Stimulated activated CD4-positive, alpha-beta T cell treated with anti-CD3 and anti-CD28 coated beads, Interleukin-1b, Interleukin-23, amount 100 ng/mL, for 24 hours (primary cell): Measurements from ENCODE around the gene PRKCE.

Experiments
- DNase-seq, 4 experiments: peaks; one replicate each; pipeline ENCODE4 v3.0.0-alpha.2; 2020; ENCODE audit warnings: low read depth in 4 of 4, low spot score in 1 of 4

Gene PRKCE

DNA sequence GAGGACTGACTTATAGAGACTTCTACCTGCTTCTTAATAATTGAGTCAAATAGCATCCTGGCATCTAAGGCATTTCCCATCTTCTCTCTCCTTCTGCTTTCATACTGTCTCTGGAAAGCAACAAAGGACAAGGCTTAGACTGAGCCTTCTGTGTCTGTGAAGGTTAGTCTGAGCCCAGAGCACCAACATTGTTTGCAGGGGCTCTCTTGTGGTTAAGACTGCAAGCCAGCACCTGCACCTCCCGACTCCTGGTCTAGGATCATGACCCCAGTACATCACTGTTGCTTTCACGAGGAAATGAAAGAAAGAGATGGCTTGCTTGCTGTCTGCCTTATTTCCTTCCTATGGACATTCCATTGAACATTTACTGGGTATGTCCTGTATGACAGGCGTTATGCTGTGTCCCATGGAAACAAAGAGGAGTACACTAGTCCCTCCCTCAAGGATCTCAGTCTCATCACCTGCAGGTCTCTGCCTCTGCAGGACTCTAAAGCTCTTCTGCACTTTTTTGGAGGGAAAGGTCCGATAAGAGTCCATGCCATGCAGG is 330.0 kb downstream of the PRKCE start:
- DNase-seq: no peak

DNA sequence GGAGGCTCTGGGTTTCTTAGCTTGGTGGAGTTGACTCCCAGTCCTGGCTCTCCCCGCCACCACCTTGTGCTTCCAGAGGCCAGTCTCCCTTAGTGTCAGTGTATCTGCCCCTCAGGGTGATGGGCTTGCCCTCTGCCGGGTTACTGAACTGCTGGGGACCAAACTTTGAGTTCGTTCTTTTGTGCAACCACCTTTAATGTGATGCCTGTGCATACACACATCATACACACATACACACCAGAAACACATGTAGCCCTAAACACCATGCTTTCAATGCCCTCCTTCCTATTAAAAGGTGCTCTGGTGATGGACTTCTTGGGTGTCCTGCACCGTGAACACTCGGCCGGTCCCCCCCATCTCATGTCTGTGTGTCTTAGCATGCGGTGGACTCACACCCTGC is 330.6 kb downstream of the PRKCE start:
- no peak for DNase-seq

DNA sequence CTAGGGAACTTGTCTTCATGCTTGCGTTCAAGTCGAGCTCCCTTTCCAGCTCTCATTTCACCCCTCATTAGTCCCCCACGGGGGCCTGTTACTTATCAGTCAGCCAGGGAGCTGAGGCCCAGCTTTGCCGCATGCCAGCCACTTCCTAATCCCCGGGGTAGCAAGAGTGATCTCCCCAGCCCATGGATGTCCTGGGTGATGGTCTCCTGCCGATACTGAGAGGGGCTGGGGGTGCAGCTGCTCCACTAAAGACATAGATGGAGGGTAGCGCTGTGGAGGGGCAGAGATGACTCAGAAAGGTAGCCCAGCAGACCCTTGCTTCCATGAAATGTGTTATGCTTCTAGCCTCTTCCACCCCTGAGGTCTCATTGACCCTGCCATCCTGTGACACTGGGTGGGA is 331.7 kb downstream of the PRKCE start:
- DNase-seq: no peak

DNA sequence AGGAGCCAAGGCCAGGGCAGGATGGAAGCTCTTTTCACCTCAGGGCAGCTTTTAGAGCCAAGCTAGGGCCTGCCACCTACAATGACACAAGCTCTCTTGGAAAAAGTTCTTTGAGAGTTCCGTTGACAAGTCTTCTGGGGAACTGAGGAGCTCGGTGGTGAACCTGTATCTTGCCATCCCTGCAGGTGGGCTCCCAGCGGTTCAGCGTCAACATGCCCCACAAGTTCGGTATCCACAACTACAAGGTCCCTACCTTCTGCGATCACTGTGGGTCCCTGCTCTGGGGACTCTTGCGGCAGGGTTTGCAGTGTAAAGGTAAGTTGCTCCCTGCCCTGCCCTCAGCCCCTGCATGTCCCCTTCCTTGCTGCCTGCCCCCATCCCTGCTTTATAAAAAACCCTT is 332.9 kb downstream of the PRKCE start:
- DNase-seq: no peak

DNA sequence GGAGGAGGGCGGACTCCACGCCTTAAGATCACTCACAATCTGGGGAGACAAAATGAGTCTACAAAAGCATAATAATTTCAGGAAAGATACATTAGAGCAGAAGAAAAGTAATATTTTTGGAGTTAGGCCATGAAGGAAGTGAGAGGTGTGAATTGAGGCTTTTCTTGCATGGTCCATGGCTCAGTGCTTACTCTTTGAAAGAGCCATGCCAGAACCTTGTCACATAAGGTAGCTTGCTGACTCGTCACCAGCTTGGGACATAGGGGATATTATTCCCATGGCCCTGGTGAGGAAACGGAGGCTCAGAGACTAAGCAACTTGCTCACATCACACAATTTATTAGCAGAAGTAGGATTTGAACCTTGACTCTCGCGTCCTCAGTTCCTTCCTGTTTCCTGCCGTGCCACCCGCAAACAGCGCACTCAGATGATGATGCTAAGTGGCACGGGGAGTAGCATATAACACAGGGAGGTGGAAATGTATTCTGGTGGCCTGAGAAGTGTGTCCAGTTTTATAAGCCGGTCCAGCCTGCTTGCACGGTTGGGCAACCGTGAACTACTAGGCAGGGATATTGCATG is 333.5 kb downstream of the PRKCE start:
- no peak for DNase-seq

DNA sequence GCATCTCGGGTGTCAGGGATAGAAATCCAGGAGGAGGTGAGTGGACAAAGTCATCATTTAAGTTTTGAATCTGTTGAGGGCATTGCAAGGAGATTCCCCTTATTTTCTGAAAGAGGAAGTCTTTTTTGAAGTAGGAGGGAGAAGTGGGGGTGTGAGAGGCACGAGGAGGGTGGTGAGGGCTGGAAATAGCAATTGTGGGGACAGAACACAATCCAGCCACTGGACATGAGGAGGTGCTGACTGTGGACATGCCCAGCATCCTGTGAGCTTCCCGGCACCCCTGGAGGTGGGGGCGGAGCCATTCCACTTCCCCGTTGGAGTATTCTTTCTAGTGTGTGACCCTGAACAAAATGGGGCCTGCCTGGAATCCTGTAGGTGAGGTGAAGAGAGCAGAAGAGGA is 335.0 kb downstream of the PRKCE start:
- DNase-seq: no peak

DNA sequence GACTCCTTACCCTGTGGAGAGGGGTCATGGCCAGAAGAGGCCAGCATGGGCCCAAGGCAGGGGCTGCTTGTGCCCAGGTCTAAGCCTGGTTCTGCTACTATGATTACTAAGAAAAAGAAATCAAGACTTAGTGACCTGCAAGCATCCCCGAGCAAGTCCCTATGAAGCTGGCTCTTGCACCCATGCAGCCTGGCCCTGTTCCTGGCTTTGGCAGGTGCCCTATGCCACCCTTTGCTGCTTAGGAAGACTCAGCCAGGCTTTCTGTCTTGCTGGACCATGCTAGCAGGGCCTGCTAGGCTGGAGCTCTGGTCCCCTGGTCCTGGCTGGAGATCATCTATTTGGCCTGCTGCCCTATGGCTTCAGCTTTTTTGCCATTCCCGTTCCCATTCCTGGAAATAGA is 336.4 kb downstream of the PRKCE start:
- no peak for DNase-seq

DNA sequence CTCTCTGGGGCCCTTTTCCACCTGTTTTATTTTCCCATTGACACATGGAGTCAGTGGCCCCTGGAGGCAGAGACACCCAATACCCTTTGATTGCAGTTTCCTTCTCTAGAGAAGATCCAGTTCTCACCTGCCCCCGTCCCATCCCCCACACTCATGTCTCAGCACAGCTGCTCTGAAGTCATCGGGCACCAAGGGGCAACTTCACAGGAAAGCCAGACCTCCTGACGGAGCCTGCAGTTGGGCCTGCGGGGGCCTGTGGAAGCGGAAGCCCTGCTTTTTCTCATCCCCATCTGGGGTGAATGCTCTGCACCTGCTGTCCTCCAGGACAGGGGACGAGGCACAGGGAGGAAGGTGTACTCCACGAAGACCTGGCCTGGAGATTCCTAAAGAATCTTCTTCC is 337.4 kb downstream of the PRKCE start:
- DNase-seq: no peak

DNA sequence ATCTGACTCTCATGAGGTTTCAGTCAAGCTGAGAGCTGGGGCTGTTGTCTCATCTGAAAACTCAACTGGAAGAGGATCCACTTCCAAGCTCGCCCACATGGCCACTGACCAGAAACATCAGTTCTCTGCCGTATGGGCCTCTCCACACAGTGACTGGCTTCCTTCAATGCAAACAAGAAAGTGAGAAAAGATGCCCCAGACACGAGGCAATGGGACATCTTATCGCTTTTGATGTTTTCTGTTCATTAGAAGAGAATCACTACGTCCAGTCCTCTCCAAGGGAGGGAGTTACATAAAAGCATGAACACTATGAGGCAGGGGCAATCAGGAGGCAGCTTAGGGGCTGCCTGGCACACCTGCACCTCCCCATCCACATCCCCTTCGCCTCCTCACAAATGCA is 338.7 kb downstream of the PRKCE start:
- DNase-seq: no peak

DNA sequence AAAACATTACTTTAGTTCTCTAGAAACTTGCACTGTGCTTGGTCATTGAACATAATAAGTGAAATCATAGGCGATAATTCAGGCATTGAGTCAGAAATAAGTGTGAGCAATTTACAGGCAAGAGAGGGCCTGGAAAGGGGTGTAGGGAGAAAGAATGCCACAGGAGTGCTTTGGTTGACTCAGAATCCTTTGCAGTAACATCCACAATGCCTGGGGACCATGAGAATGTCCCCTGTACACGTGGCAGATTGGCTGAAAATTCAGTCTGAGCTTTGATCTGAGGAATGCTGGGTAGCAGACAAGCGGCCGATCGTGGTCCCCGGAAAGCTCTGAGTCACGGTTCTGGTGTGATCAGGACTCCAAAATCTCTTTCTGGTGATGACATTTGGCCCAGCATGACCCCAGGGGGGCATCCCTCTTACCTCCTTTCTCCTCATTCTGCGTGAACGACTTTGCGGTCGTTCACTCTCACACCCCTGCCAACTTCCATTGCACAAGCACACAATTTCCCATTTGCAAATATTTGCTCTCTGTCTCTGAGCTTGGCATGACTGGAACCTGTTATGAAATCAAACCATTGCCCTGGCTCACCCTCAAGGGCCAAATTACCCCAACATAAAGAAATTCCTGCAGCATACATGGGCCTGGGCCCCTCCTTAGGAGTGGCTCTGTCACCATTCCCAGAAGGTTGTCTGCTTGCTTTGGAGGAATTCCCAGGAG is 340.7 kb downstream of the PRKCE start:
- DNase-seq: no peak

DNA sequence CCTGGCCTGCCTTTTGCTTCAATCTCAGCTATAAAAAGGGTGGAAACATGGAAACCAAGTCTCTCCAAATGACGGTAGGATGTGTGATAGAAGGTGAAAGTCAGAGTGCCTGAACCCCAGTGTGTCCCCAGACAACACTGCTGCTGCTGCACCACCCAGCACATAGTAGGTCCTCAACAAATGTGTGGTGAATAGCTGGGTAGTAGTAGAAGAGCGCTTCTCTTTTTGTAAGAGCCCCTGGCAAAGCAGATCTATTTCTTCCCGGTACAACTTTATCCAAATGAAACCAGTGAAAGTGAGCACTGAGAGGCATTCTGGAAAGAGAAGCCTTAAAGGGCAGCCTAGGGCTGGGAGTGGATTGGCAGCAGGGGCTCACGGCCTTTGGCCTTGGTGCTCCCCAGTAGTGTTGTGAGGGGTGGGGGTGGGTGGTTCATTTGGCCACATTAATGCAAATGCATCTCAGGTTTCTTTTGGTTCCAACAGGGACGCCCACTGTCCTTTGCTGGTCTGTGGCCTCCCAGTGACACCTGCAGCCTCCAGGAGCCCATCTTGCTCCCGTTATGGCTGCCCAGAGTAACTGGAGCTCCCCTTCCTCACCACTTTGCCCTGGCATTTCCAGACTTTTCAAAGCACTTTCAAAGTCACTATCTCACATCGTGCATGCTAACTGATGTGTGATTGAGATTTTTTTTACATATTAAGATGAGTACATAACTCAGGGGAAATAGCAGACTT is 341.4 kb downstream of the PRKCE start:
- no peak for DNase-seq

DNA sequence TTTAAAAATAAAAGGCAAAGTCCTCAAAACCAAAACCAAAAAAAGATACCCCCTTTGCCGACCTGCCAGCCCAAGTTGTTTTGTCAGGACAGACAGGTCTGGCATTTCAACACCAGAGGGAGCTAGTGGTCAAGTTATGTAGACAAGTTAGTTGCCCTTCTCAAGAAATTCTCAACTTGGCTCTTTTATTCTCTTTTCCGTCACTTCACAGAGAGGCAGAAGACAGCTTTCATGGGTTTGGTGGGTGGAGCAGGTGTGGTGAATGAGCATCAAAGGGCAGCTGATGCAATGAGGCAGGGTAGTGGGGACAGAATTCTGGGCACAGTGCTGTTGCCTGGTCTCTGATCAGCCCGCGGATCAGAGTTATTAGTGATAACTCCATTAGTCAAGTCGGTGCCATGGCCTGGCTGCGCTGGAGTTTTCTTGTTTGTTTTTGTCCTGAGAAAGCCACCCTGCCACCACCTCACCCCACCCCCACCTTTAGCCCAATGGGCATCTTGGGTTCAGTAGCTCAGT is 342.1 kb downstream of the PRKCE start:
- DNase-seq: peak; percentile 8 to 41 (median 26)

DNA sequence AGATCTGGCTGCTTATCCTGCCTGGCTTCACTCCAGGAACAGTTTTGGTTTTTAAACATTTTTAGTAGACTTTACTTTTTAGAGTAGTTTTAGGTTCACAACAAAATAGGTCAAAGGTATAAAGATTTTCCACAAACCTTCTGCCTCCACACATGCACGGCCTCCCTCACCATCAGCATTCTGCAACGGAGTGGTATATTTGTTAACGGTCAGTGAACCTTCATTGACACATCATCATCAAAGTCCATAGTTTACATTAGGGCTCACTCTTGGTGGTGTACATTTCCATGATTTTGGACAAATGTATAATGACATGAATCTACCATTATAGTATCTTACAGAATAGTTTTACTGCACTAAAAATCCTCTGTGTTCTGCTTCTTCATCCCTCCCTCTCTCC is 342.6 kb downstream of the PRKCE start:
- no peak for DNase-seq

DNA sequence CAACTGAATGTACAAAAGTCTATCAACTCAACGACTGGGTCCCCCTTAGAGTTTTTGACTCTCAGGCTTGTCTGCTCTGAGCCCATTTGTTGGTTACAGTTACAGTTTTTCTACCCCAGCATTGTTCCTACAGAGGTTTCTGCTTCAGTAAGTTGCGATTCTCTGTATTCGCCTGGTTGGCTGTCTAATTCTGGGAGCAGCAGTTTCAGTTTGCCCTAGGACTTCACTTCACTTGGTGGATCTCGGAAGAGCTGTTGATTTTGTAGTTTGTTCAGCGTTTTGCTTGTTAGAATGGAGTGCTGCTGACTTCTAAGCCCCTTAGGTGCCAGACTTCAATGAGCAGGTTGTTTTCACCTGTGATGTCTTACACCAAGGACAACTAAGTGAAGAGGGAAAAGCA is 349.2 kb downstream of the PRKCE start:
- no peak for DNase-seq

DNA sequence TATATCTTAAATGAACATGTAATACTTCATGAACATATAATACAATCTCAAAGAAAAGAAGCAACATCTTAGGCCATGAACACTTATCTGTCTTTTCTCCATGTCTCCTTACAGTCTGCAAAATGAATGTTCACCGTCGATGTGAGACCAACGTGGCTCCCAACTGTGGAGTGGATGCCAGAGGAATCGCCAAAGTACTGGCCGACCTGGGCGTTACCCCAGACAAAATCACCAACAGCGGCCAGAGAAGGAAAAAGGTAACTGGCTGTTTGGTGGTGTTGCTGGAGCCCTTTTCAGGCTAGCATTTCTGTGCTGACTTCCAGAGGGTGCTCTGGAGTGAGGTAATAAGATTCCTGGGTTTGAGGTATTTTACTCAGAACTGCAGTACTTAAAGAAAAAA is 349.8 kb downstream of the PRKCE start:
- no peak for DNase-seq

DNA sequence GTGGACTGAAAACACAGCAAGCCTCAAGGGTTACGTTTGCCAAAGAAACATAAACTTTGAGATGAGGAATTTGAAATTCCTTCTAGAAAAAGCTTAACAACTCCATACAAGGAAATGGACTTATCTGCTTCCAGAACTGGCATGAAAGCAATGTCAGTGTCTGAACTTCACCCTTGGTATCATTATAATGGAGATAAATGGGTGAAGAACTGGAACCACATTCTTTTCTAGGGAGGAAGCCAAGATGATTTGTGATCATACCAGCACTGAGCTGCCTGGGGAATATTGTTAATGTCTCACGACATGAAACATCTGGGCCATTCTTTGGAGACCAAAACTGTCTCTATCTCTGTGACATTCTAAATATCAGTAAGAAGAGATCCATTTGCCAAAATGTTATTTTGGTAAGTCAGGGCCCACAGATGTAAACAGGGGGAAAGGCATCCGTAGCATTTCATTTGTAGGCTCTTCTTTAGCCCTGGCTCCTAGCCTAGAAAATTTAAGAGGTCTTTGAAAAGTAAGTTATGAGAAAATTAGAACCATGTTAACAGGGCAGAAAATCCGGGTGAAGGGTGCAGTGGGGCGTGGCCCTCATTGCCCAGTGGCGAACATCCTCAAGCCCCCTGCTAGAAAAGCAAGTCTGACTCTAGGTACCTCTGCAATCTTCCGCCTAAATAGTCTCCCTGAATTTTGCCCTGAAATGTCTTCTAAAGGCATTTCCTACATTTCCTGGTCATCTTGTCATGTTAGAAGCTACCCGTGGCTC is 350.4 kb downstream of the PRKCE start:
- no peak for DNase-seq

DNA sequence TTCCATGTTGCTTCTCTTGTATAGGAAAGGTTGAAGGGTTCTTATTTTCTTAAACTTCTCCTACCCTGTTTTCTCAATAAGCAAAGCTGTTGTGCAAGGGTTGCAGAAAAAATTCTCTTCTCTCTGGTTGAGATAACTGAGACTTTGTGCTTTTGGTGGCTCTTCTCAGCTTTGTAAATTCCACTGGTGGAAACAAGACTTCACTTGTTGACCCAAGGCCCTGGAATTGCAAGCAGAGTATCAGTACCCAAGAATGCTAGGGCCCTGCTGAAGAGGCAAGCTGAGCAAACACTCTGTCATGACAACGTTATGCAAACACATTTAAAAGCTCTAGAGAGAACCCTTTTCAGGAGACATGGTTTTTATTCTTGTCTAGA is 351.0 kb downstream of the PRKCE start:
- DNase-seq: no peak

DNA sequence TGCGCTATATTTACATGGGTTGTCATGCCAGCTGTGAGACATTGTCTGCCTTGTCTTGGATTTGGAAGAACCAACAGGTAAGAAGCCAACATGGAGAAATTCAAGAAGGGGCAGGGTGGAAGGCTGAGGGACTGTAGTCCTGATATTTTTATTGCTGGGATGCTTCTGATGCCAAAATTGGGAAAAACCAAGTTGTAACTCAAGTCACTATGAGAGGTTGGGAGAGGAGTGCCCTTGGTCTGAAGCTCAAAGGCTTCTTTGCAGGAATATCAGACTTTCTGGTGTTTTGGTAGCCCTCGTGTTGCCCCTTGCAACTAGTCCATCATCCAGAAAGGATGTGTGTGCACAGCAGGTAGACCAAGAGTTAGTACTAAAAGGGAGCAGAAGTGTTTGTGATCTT is 351.5 kb downstream of the PRKCE start:
- DNase-seq: no peak

DNA sequence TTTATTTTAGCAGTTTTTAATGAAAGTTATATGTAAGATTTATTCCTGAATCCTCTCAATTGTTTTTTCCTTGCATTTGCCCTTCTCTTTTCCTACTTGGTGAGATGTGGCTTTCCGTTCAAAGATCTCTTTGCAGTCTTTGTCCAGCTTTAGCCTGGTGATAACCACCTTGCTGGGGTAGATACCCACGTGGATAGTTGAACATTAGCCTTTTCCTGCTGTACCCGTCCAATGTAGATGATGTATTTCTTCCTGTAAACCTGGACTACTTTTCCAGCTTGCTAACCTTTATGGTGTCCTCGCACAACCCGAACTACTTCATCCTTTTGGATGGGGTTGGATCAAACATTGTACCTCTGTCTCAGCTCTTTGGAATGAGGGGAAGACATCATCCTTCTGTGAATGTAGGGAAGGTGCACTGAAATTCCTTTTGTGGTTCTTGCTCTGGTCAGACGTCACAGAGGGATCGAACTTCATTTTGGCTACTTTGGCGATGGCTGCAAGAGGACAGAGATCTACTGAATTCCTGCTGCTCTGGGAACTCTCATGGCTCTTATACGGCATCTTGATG is 352.5 kb downstream of the PRKCE start:
- DNase-seq: no peak

DNA sequence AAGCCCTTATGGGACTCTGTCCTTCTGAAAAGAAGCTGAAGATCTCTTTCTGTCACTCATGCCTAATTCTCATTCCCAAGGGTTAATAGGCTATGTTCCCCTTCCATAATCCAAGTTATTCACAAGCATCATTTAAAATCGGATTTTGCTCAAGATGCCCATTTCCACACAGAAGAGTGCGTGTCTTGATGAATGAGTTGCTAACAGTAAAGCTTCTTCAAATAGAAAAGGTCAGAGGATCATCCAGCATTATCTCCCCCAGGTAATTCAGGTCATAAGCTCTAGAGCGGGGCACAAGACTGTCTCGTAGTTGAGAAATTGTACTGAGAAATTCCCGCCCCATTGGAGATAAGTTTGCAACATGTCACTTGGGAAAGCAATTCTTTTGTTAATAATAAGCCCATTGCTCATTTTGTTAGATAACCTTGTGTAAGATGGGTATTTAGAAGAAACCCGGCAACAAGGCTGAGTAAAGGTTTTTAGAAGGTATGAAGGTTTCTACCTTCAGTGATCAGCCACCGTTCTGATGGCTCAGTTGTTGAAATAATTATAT is 355.1 kb downstream of the PRKCE start:
- DNase-seq: no peak

DNA sequence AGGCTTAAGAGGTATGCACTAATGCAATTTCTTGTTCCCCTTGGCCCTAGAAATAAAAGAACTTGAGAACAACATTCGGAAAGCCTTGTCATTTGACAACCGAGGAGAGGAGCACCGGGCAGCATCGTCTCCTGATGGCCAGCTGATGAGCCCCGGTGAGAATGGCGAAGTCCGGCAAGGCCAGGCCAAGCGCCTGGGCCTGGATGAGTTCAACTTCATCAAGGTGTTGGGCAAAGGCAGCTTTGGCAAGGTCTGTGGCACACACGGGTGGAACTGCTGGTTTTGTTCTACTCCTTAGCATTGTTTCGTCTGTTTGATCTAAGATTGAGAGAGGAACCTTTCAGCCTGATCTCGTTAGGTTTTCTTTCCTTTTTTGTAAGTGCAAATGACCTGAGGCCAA is 355.9 kb downstream of the PRKCE start:
- DNase-seq: no peak
